H9 (cell line): ENCODE data around the gene PHC3. TPM values are rescaled to one million over a fixed set of nuclear protein-coding genes. Genes with fewer than 3 reads are reported as not detected.

Experiments
- DNase-seq: peaks from one replicate; pipeline ENCODE4 v3.0.0-alpha.2; 2017
- H2AFZ ChIP-seq: one replicate; pipeline ENCODE4 v1.6.1; 2013; ENCODE audit warnings: mild to moderate bottlenecking, low read length, control low read depth, moderate library complexity
- H2AK5ac ChIP-seq: 2 replicates; pipeline ENCODE4 v1.6.1; 2013; ENCODE audit warnings: low read length, control low read depth, mixed read lengths; ENCODE audit not compliant: insufficient read length
- H2BK120ac ChIP-seq: one replicate; pipeline ENCODE4 v1.6.1; 2013; ENCODE audit warnings: low read depth, mild to moderate bottlenecking, low read length, control low read depth, inconsistent platforms; ENCODE audit not compliant: poor library complexity, severe bottlenecking
- H2BK12ac ChIP-seq: 2 replicates; pipeline ENCODE4 v1.6.1; 2013; ENCODE audit warnings: low read length, control low read depth, mixed read lengths, low read depth; ENCODE audit not compliant: insufficient read length
- H2BK15ac ChIP-seq: 2 replicates; pipeline ENCODE4 v1.6.1; 2013; ENCODE audit warnings: low read depth, low read length, control low read depth
- H2BK20ac ChIP-seq: one replicate; pipeline ENCODE4 v1.6.1; 2013; ENCODE audit warnings: low read depth, mild to moderate bottlenecking, low read length, control low read depth, inconsistent platforms; ENCODE audit not compliant: poor library complexity, severe bottlenecking
- H2BK5ac ChIP-seq: 2 replicates; pipeline ENCODE4 v1.6.1; 2013; ENCODE audit warnings: low read length, control low read depth, mixed read lengths; ENCODE audit not compliant: insufficient read length
- H3K14ac ChIP-seq: 2 replicates; pipeline ENCODE4 v1.6.1; 2013; ENCODE audit warnings: low read length, control low read depth; ENCODE audit not compliant: insufficient read depth
- H3K18ac ChIP-seq: 2 replicates; pipeline ENCODE4 v1.6.1; 2013; ENCODE audit warnings: low read depth, mild to moderate bottlenecking, mixed read lengths, low read length, control low read depth; ENCODE audit not compliant: insufficient read length
- H3K23ac ChIP-seq: 2 replicates; pipeline ENCODE4 v1.6.1; 2013; ENCODE audit warnings: low read length, control low read depth, mixed read lengths, low read depth; ENCODE audit not compliant: insufficient read length
- H3K23me2 ChIP-seq: 2 replicates; pipeline ENCODE4 v1.6.1; 2013; ENCODE audit warnings: low read depth, mild to moderate bottlenecking, mixed read lengths, low read length, control low read depth; ENCODE audit not compliant: insufficient read length, poor library complexity, severe bottlenecking
- H3K27ac ChIP-seq: 2 replicates; pipeline ENCODE4 v1.5.1; 2013; ENCODE audit warnings: low read length, control low read depth, mixed read lengths, low read depth; ENCODE audit not compliant: insufficient read length
- H3K27me3 ChIP-seq: 2 replicates; pipeline ENCODE4 v1.6.1; 2013; ENCODE audit warnings: low read length, control low read depth, inconsistent platforms; ENCODE audit not compliant: insufficient read depth
- H3K4ac ChIP-seq: 2 replicates; pipeline ENCODE4 v1.6.1; 2013; ENCODE audit warnings: low read depth, mild to moderate bottlenecking, control low read depth, inconsistent platforms, low read length, moderate library complexity
- H3K4me1 ChIP-seq: 2 replicates; pipeline ENCODE4 v1.6.1; 2013; ENCODE audit warnings: low read length, control low read depth, inconsistent platforms; ENCODE audit not compliant: insufficient read depth
- H3K4me2 ChIP-seq: 2 replicates; pipeline ENCODE4 v1.6.1; 2013; ENCODE audit warnings: low read length, control low read depth, mixed read lengths; ENCODE audit not compliant: insufficient read length, insufficient read depth
- H3K56ac ChIP-seq: 2 replicates; pipeline ENCODE4 v1.6.1; 2013; ENCODE audit warnings: low read depth, mild to moderate bottlenecking, mixed read lengths, low read length, control low read depth; ENCODE audit not compliant: insufficient read length
- H3K79me1 ChIP-seq: 2 replicates; pipeline ENCODE4 v1.6.1; 2013; ENCODE audit warnings: low read depth, mild to moderate bottlenecking, moderate library complexity, low read length, control low read depth, inconsistent platforms; ENCODE audit not compliant: insufficient read depth, poor library complexity, severe bottlenecking
- H3K79me2 ChIP-seq: 2 replicates; pipeline ENCODE4 v1.6.1; 2013; ENCODE audit warnings: low read length, control low read depth, inconsistent platforms; ENCODE audit not compliant: insufficient read depth
- H3K9ac ChIP-seq: 2 replicates; pipeline ENCODE4 v1.6.1; 2013; ENCODE audit warnings: low read length, control low read depth, mixed read lengths; ENCODE audit not compliant: insufficient read length; ENCODE audit errors: extremely low read depth
- H3K9me3 ChIP-seq: one replicate; pipeline ENCODE4 v1.6.1; 2013; ENCODE audit warnings: low read depth, low read length, inconsistent platforms; ENCODE audit not compliant: control insufficient read depth
- H3T11ph ChIP-seq: one replicate; pipeline ENCODE4 v1.6.1; 2013; ENCODE audit warnings: mild to moderate bottlenecking, low read length, control low read depth, inconsistent platforms
- H4K20me1 ChIP-seq: one replicate; pipeline ENCODE4 v1.6.1; 2013; ENCODE audit not compliant: control insufficient read depth, insufficient read length, insufficient read depth
- H4K5ac ChIP-seq: 2 replicates; pipeline ENCODE4 v1.6.1; 2013; ENCODE audit warnings: low read depth, mild to moderate bottlenecking, mixed read lengths, low read length, control low read depth; ENCODE audit not compliant: insufficient read length
- H4K8ac ChIP-seq: replicated peaks from 2 replicates; pipeline ENCODE4 v1.6.1; 2013; ENCODE audit warnings: low read length, control low read depth, mixed read lengths, low read depth; ENCODE audit not compliant: insufficient read length
- H4K91ac ChIP-seq: 2 replicates; pipeline ENCODE4 v1.6.1; 2013; ENCODE audit warnings: low read depth, mild to moderate bottlenecking, moderate library complexity, mixed read lengths, low read length, control low read depth; ENCODE audit not compliant: insufficient read length
- H3K27ac Mint-ChIP-seq, 3 experiments: 2 replicates in 2 of 3; 3 replicates in 1 of 3; pipeline ENCODE4 v1.8.0; 2020 to 2021; ENCODE audit warnings: mixed read lengths in 3 of 3, mild to moderate bottlenecking in 1 of 3, moderate library complexity in 1 of 3
- H3K27me3 Mint-ChIP-seq: 2 replicates; pipeline ENCODE4 v1.8.0; 2021; ENCODE audit warnings: low read depth, mild to moderate bottlenecking, moderate library complexity, mixed read lengths
- H3K36me3 Mint-ChIP-seq, 3 experiments: 2 replicates in 2 of 3; 3 replicates in 1 of 3; pipeline ENCODE4 v1.8.0; 2020 to 2021; ENCODE audit warnings: low read depth in 3 of 3, mixed read lengths in 3 of 3; ENCODE audit not compliant: insufficient read depth in 1 of 3
- H3K4me1 Mint-ChIP-seq, 2 experiments: 2 replicates each; pipeline ENCODE4 v1.8.0; 2020; ENCODE audit warnings: mixed read lengths in 2 of 2
- H3K4me3 Mint-ChIP-seq, 2 experiments: 2 replicates in 1 of 2; 3 replicates in 1 of 2; pipeline ENCODE4 v1.8.0; 2020 to 2021; ENCODE audit warnings: mild to moderate bottlenecking in 2 of 2, mixed read lengths in 2 of 2, moderate library complexity in 1 of 2
- H3K9me3 Mint-ChIP-seq, 2 experiments: 2 replicates in 1 of 2; 3 replicates in 1 of 2; pipeline ENCODE4 v1.8.0; 2020; ENCODE audit warnings: mild to moderate bottlenecking in 2 of 2, mixed read lengths in 2 of 2, moderate library complexity in 1 of 2
- WGBS: extraction: QIAGEN DNeasy Blood & Tissue Kit; methylation state at CpG from one replicate; pipeline ENCODE4 v1.1.7; 2013; ENCODE audit warnings: missing lambda C conversion rate, low lambda C conversion rate, mixed read lengths; ENCODE audit not compliant: insufficient read length; ENCODE audit errors: extremely low coverage; 5-methylcytosine and 5-hydroxymethylcytosine counted together
- total RNA-seq: library from RNA; stranded (reverse); gene quantifications from 2 replicates; pipeline ENCODE4 v1.2.1, GENCODE V29; 2021
- TF ChIP-seq, protein P1 (sequence below): fragments of 200-600 bp; sonication (generic); conservative IDR thresholded peaks from 3 replicates; pipeline ENCODE4 v1.8.0; 2021; ENCODE audit warnings: antibody characterized with exemption, mild to moderate bottlenecking

PHC3 gene
- total RNA-seq, 1 experiment from 2014 or later, result 26.4 TPM

DNA sequence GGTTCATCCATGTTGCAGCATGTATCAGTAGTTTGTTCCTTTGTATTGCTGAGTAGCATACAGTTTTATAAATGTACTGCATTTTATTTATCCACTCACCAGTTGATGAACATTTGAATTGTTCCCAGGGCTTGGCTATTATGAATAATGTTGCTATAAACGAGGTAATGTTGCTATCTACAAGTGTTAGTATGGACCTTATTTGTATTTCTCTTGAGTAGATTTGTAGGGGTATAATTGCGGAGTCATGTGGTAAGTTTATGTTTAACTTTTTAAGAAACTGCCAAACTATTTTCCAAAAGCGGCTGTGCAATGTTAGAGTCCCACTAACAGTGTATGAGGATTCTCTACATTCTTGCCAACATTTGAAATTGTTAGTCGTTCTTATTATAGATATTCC is 130.8 kb downstream of the PHC3 start:
- Histone ChIP-seq H3K56ac (no peak overlapping the region), H3K4me2 (no peak overlapping the region), H3K9me3 (no peaks in the 10 kb centered on the region), H2AFZ (no peak overlapping the region), H2BK12ac (no peak overlapping the region), H3K18ac (no peak overlapping the region), H3K27ac (no peak overlapping the region), H2BK20ac (no peak overlapping the region), H2BK120ac (no peak overlapping the region), H3K79me1 (no peaks in the 10 kb centered on the region), H3K9ac (no peak overlapping the region), H2BK5ac (no peak overlapping the region), H2AK5ac (no peak overlapping the region), H3K4me1 (0 out of 2 replicates have a peak, but pooled peaks cover 3% of the 10 kb centered on the region), H4K5ac (no peak overlapping the region), H3K23me2 (no peaks in the 10 kb centered on the region), H3K4ac (no peak overlapping the region), H2BK15ac (no peak overlapping the region), H3K14ac (no peak overlapping the region), H3K27me3 (no peaks in the 10 kb centered on the region), H4K91ac (no peak overlapping the region), H3K79me2 (no peaks in the 10 kb centered on the region; the same call in 1 of the 2 replicates), H3K23ac (no peak overlapping the region), H3T11ph (no peak overlapping the region), H4K8ac (no peak overlapping the region), H4K20me1 (no peaks in the 10 kb centered on the region)
- Mint-ChIP-seq H3K4me1 (peaks cover 12 to 16% of the 10 kb centered on the region in 2 experiments), H3K27ac (no peak overlapping the region), H3K9me3 (peaks cover 0 to 6% of the 10 kb centered on the region in 2 experiments; a peak in 2 of 5 replicates), H3K36me3 (peaks cover 7 to 10% (median 9%) of the 10 kb centered on the region in 3 experiments; a peak in 5 of 7 replicates), H3K27me3 (no peaks in the 10 kb centered on the region; the same call in 1 of the 2 replicates), H3K4me3 (no peak overlapping the region)
- DNase-seq, result no peak
- WGBS, result no CpG with 5 or more reads among the region's 4 CpGs
- TF ChIP-seq, protein P1, sequence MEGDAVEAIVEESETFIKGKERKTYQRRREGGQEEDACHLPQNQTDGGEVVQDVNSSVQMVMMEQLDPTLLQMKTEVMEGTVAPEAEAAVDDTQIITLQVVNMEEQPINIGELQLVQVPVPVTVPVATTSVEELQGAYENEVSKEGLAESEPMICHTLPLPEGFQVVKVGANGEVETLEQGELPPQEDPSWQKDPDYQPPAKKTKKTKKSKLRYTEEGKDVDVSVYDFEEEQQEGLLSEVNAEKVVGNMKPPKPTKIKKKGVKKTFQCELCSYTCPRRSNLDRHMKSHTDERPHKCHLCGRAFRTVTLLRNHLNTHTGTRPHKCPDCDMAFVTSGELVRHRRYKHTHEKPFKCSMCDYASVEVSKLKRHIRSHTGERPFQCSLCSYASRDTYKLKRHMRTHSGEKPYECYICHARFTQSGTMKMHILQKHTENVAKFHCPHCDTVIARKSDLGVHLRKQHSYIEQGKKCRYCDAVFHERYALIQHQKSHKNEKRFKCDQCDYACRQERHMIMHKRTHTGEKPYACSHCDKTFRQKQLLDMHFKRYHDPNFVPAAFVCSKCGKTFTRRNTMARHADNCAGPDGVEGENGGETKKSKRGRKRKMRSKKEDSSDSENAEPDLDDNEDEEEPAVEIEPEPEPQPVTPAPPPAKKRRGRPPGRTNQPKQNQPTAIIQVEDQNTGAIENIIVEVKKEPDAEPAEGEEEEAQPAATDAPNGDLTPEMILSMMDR, result no peak
